NT2/D1 (cell line): ENCODE measurements around the gene TRAPPC2.

Experiments
- SUZ12 ChIP-seq: IDR thresholded peaks from 2 replicates; pipeline ENCODE4 v1.6.1; 2011; ENCODE audit not compliant: insufficient read length, insufficient read depth; ENCODE audit errors: extremely low read depth
- YY1 ChIP-seq: IDR thresholded peaks from 2 replicates; pipeline ENCODE4 v1.6.1; 2011; ENCODE audit not compliant: insufficient read length, insufficient read depth
- ZNF274 ChIP-seq: IDR thresholded peaks from 2 replicates; pipeline ENCODE4 v1.6.1; 2011; ENCODE audit warnings: mild to moderate bottlenecking, low read depth, low read length

- TF ChIP-seq ZNF274 (no peak), SUZ12 (no peak), YY1 (no peak)
Measured at GRCh38 chrX:13770013-13770535, 35.7 kb upstream of the TRAPPC2 start.
